Effector CD4-positive, alpha-beta T cell (primary cell): ENCODE data around the gene MYL7.

ENCODE experiments used
- DNase-seq: peaks from one replicate; pipeline ENCODE4 v3.0.0-alpha.2; 2020

The MYL7 gene

DNA sequence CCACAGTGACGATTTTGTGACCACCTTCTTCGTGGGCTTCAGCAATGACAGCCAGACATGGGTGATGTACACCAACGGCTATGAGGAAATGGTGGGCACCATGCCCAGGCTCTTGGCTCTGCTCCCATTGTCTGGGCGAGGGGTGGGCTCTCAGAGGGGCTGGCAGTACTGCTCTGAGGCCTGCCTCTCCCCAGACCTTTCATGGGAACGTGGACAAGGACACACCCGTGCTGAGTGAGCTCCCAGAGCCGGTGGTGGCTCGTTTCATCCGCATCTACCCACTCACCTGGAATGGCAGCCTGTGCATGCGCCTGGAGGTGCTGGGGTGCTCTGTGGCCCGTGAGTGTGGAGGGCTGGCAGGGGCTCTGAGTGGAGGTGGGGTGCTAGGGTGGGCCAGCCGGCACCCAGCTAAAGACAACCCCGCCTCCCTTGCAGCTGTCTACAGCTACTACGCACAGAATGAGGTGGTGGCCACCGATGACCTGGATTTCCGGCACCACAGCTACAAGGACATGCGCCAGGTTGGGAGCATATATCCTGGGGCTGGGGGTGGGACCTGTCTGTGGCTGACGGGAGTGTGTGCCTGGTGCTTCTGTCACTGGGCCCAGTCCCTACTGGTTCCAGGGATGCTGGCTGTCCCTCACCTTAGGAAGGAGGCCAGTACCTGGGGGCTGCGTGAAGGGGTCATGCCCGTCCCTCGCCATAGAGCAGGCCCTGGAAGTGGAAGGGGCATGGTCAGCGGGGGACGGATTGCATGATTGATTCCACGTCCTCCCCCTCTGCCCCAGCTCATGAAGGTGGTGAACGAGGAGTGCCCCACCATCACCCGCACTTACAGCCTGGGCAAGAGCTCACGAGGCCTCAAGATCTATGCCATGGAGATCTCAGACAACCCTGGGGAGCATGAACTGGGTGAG is 30.2 kb downstream of the MYL7 start:
- no peak for DNase-seq

- no peak for DNase-seq
These were observed 31.1 kb downstream of the MYL7 start for GRCh38 chr7:44109991-44110390.

DNA sequence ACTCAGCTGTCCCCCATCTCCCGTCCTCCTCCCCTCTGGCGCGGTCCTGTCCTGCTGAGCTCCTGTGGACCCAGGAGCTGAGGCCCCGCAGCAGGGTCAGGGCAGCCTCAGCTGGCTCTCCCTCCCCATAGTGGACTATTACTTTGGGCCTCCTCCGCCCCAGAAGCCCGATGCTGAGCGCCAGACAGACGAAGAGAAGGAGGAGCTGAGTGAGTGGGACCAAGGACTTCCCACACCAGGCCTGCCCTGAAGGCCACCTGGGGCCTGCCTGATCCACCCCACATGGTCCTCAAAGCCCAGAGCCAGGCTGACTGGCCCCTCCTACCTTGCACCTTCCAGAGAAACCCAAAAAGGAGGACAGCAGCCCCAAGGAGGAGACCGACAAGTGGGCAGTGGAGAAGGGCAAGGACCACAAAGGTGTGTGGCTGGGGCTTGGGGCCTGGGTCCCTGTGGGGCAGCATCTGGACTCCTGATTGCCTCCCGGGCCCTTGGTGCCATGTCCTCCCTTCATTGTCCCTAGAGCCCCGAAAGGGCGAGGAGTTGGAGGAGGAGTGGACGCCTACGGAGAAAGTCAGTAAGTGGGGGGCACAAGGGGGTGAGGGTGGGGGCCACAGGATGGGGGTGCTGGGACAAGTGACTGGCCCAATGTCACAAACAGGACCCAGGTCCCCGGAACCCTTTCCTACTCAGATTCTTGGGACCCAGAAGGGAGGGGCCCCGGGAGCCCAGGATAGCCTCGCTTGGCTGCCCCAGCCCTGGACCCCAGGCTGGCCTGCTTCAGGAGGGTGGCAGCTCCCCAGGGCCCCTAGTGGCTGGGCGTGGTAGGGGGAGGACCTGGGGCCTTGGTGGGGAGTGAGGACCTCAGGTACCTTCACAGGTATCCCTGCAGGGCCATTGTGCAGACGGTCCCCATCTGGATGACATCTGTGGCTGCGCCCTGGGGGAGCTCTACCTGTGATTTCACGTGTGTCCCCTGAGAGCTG is 32.1 kb downstream of the MYL7 start:
- no peak for DNase-seq

DNA sequence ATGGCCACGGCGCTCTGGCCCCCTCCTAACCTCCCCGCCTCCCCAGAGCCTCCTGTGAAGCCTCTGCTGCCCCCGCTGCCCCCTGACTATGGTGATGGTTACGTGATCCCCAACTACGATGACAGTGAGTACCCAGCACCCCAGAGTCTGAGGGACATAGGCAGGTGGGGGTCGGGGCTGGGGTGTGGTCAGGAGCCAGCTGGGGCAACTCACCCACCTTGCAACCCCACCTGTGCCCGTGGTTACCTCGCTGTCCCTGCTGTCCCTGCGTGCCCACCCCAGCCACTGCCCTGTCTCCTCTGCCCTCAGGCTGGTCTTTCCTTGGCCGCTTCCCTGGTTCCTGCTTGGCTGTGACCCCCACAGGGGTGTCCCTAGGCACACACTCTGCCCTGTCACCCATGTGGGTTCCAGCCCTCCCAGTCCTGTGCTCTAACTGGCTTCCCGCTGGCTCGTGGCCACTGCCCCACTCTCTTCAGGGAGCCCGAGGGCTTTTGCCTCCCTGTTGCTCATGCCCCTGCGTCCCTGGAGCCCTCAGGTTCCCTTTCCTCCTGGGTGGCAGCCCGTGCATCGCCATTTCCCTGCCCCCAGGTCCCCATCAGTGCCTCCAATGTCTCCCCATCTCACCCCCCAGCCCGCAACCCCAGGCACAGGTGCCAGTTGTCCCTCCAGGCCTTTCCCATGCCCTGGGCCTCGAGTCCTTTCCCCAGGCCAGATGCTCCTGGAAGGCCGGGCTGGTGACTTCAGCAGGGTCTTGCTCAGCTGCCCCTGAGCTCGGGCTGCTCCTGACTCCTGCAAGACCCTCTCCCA is 33.0 kb downstream of the MYL7 start:
- no peak for DNase-seq

DNA sequence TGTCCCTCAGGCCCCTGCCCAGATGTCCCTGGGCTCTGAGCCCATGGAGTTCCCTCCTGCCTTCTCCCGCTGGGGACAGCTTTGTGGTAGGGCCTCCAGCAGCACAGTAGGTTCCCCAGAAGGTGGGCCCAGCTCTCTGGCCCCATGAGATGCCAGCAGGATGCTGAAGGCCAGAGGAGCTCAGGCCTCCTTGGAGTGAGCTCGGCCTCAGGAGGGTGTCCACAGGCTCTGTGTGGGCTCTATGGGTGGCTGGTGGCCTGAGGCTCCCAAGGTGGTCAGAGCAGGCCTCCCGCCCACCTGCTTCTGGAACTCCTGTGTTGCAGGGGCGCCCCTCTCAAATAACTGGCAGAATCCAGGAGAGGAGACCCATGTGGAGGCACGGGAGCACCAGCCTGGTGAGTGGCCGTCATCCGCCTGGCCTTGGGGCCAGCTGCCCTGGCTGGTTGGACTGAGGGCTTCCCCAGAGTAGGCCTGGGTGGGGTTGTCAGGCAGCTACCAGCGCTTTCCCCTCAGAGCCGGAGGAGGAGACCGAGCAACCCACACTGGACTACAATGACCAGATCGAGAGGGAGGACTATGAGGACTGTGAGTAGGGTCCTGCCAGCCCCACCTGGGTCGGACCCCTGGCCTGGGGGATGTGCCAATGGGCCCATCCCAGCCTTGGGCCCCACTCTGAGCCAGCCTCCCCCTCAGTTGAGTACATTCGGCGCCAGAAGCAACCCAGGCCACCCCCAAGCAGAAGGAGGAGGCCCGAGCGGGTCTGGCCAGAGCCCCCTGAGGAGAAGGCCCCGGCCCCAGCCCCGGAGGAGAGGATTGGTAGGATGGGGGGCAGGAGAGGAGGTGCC is 33.8 kb downstream of the MYL7 start:
- DNase-seq, result no peak

- DNase-seq, result no peak
These were observed 34.6 kb downstream of the MYL7 start for GRCh38 chr7:44106311-44107065.

DNA sequence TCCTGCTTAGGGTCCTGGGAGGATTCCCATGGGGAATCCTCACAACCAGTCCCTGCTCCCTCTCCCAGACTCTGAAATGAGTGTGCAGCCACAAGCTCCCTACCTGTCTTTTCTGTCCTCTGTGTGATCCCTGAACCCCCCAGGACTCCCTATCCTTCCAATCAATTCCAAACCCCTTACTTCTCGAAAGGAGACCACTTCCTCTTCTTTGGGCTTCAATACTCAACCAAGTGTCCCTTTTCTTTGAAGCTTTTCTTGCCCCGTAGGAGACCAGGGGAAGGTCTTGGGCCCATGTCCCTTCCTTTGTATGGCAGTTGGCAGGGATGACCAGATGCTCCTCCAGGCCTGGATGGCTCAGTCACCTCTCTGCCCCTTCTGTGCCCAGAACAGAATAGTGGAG is 35.3 kb downstream of the MYL7 start:
- DNase-seq, result no peak

DNA sequence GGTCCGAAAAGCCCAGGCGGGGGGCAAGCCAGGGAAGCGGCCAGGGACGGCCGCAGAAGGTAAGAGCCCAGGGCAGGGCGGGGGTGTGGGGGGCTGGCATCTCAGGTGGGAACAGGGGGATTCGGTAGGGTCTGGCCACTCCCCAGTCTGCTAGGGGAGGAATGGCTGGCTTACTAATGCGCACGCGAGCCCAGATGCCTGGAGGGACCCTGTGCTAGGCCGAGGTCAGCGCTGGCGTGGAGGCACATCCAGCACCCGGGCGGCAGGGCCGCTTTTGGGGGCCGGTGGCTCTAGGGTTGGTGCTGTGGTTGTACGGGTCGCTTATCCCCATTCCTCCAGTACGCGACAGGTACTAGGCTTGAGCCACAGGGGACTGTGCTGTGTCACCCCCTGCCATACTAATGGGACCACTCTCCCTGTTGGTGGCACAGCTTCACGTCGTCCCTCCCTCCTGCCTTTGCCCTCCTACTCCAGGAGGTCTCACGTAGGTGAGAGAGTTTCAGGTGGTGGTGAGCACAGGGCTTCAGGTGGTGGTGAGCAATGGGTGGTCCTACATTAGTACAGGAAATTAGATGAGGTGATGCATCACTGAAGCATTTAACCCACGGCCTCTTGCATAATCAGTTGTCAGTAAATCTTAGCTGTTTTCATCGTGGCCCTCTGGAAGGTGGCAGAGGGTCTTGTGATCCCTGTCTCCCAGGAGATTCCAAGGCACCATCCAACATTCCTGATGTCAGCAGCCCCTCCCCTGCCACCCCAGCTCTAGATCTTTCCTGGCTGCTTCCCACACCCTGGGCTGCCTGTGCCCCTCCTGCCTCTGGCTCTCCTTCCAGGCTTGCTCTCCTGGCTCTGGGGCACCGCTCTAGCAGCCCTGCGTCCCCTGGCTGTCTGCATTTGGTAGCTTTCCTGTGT is 36.0 kb downstream of the MYL7 start:
- DNase-seq, result no peak

GRCh38 chr7:44103923-44104859 is 36.9 kb downstream of the MYL7 start, which contains the start of gene AEBP1:
Gene AEBP1 (plus strand): TSS chr7:44104345. CDS start chr7:44104666, 321 bp downstream.
- no peak for DNase-seq

DNA sequence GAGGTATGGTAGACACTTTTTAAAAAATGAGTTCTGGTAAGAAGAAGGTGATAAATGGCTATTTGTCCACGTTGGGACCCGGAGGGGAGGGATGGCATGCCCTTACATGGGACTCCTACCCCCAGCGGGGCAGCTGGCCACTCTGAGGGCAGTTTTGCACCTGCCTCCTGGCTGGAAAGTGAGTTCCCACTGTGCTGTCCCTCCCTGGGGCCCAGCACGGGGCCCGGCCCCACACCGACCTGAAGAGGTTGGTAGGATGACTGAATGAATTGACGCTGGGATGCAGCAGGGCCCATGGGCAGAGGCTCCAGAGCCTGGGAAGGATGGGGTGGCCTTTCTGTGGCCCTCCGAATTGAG is 37.6 kb downstream of the MYL7 start:
- no peak for DNase-seq

DNA sequence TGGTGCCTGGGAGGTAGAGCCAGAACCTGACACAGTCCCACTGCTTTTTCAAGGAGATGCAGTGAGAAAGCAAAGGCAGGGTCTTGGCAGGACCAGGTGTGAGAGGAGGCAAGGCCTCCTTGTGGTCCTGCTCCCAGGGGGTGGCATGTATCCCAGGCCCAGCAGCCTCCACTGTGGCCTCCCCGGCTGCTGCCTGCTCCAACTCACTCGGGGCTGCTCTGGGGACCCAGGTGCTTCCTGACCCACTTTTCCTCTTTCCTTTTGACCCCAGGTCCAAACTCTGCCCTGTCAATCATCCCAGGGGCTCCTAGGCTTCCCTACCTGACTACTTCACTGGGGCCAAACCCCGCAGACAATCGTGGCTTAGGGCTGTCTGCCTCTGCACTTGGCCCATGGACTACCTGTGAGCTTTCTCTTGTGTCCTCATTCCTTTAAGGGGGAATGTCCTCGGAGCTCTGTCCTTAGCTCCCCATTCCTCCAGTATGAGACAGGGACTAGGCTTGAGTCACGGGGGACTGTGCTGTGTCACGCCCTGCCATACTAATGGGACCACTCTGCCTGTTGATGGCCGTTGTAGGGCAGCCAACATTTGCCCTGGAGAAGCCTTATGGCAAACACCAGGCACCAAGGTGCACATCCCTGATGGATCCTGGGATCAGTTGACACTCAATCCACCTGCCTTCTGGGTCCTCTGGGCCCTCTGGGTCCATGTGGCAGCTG is 38.1 kb downstream of the MYL7 start:
- no peak for DNase-seq

- DNase-seq, result no peak
These were observed 38.9 kb downstream of the MYL7 start for GRCh38 chr7:44101966-44102845.

GRCh38 chr7:44101303-44101965 is 39.7 kb downstream of the MYL7 start:
- no peak for DNase-seq

DNA sequence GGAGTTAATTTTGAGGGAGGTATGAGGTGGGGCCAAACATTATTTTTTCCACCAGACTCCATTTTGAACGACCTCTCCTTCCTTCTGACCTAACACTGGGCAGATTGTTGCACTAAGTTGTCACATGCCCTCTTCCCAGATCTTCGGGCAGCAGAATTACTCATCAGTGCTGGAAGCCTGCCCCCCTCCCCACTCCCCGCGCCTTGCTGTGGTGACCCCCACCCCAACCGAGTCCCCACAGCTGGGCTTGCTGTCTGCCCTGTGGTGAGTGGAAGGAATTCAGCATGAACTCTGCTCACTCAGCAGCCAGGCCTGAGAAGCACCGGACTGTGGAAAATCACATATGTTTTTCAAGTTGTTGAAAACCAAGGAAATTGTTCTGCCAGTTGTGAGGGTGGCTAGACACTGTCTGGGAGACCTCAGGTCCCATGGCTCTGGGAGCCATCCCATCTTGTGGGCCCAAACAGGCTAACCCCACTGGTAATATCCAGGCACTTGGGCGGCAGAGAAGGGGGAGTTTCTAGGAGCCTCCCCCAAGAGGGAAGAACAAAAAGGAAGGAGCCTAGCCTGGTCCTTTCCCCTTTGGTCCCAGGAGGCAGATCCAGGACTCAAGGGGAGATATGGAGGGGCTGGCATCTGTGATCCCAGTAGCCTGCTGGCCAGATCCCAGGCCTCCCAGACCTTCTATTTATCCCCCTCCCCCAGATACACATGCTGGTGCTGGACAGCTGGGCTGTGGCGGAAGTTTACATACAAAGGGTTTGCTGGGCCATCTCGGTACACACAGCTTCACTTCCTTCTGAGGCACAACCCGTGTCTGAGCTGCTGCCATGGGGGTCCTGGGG is 40.5 kb downstream of the MYL7 start:
- DNase-seq, result no peak

DNA sequence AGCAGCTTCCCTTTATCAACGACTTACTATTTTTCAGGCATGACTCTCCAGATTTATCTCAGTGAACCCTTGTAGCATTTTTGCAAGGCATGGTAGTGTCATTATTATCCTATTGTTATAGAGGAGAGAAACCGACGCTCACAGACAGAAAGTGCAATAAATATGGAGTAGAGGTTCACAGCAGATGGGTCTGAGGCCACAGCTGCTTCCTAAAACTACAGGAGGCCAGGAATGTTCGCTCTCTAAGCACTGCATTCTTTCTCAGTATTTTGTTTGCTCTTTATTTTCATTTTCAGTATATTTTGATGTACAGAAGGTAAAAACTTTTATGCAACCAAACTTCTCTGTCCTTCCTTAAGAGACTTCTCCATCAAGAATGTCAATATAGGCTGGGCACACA is 41.5 kb downstream of the MYL7 start:
- DNase-seq, result no peak
